ENCODE measurements around the gene CALML4.

CALML4 gene

DNA sequence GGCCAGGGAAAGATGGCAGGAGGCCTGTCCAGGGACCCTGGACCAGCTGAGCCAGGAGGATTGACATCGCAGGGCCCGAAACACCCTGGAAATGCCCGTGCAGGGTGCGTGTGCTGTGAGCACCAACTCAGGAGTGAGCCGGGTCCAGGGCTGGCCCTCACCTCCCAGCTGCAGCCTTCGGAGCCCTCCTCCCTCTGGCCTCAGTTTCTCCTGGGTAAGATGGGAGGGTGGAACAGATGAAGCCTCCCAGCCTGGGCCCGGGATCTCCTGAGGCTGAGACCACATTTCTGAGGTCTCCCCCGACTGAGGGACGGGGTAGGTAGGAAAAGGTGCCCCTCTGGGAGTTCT, 5.3 kb upstream of the CALML4 start:
- TF ChIP-seq, protein P1, sequence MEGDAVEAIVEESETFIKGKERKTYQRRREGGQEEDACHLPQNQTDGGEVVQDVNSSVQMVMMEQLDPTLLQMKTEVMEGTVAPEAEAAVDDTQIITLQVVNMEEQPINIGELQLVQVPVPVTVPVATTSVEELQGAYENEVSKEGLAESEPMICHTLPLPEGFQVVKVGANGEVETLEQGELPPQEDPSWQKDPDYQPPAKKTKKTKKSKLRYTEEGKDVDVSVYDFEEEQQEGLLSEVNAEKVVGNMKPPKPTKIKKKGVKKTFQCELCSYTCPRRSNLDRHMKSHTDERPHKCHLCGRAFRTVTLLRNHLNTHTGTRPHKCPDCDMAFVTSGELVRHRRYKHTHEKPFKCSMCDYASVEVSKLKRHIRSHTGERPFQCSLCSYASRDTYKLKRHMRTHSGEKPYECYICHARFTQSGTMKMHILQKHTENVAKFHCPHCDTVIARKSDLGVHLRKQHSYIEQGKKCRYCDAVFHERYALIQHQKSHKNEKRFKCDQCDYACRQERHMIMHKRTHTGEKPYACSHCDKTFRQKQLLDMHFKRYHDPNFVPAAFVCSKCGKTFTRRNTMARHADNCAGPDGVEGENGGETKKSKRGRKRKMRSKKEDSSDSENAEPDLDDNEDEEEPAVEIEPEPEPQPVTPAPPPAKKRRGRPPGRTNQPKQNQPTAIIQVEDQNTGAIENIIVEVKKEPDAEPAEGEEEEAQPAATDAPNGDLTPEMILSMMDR (IDR thresholded peaks at IDR 0.05; ENCODE audit: insufficient read depth, low read depth, low read length, missing control alignments), result no peak
- DNase-seq (ENCODE audit: low read depth), result no peak
- H3K4me3 ChIP-seq (ENCODE audit: low read depth, low read length), result no peak overlapping the region

DNA sequence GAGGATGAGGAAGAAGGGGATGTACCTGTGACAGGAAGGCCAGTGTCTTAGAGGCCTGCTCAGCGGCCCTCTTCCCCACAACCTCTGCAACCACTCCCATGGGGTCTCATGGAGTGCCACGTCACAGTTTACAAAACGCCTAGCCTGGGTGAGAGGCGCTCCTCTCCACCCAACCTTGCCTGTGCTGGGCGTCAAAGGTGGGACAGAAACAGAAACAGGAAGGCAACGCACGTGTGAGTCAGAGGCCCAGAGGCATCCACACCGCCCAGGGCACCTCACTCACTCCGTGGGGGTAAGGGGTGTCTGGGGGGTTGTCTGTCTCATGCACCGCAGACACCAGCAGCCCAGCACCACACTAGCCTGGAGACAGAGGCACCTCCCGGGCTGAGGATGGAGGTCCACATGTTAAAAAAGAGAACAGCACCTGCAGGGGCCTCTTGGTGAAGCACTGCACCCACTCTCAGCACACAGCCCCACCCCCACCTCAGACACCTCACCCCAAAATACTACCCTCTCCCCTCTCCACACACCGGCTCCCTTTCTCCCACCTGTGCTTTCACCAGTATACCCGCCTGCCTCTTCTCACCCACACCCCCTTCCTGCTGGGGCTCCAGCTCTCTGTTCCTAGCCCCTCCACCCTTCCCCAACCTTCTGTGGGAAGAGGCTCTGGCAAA, 4.7 kb upstream of the CALML4 start:
- H3K4me3 ChIP-seq (ENCODE audit: low read depth, low read length), result no peak overlapping the region
- DNase-seq (ENCODE audit: low read depth), result peak; percentile 61
- TF ChIP-seq, protein P1 (IDR thresholded peaks at IDR 0.05; ENCODE audit: insufficient read depth, low read depth, low read length, missing control alignments), result no peak

DNA sequence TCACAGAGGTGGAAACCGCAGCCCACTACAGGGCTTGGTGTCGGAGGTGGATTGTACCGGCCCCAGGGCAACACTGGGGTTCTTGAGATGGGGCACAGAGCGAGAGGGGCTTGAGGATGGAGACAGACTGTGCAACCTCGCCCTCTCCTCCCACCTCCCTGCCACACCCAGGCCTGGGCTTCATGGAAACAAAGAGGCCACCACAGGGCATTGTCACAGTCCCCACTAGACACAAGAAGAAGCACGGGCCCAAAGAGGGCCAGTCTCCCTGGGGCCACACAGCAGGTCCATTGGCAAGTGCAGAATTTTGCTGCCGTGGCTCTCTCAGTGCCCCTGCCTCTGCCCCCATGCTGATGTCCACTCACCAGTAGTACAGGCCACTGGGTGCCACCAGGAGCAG, 4.1 kb upstream of the CALML4 start:
- no peak overlapping the region for H3K4me3 ChIP-seq (ENCODE audit: low read depth, low read length)
- TF ChIP-seq, protein P1 (IDR thresholded peaks at IDR 0.05; ENCODE audit: insufficient read depth, low read depth, low read length, missing control alignments), result no peak

DNA sequence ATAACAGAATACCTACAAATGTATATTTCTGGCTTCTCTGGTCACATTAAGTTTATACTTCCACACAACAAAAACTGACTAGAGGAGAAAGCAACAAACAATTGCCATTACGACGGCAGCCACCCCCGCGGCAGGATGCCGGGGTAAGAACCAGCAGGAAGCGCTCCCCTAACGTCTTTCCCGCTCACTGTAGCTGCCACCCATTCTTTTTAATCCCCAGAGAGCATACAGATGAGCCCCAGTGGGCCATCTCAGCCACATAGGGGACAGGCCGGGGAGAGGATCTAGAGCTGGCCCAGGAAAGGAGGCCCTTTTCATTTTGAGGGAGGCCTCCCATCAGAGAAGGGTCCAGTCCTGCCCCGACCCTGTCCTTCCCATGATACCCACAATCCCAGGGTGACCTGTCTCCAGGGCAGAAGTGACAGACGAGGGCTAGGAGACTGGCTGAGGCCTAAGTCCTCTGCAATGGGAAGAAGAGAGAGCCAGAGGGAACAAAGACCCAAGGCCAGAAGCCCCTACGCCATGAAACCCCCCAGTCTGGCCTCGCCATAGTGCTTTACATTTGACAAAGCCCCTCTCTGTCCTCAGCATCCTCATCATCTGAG, 3.6 kb upstream of the CALML4 start:
- no peak for DNase-seq (ENCODE audit: low read depth)
- no peak overlapping the region for H3K4me3 ChIP-seq (ENCODE audit: low read depth, low read length)
- TF ChIP-seq, protein P1 (IDR thresholded peaks at IDR 0.05; ENCODE audit: insufficient read depth, low read depth, low read length, missing control alignments), result no peak

More for the DNA sequence above, 4.1 kb upstream of the CALML4 start:
- DNase-seq (ENCODE audit: low read depth), result no peak

DNA sequence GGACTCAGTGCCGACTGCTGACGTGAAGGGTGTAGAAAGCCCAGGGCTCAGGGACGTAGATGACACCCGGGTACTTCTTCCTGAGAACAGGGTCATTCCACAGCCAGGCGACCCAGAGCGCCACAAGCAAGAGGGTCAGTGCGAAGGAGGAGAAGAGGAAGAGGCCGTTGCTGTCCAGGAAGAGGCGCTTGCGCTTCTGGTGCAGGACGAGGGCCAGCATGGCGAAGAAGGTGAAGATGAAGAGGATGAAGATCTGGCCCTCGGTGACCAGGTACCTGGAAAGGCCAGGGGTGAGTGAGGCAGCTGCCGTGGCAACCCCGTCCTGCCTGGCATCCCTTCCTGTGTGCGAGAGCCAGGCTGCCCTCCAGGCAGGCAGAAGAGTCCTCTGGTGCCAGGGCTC, 3.0 kb upstream of the CALML4 start:
- DNase-seq (ENCODE audit: low read depth), result no peak
- H3K4me3 ChIP-seq (ENCODE audit: low read depth, low read length), result no peak overlapping the region
- TF ChIP-seq, protein P1 (IDR thresholded peaks at IDR 0.05; ENCODE audit: insufficient read depth, low read depth, low read length, missing control alignments), result no peak

DNA sequence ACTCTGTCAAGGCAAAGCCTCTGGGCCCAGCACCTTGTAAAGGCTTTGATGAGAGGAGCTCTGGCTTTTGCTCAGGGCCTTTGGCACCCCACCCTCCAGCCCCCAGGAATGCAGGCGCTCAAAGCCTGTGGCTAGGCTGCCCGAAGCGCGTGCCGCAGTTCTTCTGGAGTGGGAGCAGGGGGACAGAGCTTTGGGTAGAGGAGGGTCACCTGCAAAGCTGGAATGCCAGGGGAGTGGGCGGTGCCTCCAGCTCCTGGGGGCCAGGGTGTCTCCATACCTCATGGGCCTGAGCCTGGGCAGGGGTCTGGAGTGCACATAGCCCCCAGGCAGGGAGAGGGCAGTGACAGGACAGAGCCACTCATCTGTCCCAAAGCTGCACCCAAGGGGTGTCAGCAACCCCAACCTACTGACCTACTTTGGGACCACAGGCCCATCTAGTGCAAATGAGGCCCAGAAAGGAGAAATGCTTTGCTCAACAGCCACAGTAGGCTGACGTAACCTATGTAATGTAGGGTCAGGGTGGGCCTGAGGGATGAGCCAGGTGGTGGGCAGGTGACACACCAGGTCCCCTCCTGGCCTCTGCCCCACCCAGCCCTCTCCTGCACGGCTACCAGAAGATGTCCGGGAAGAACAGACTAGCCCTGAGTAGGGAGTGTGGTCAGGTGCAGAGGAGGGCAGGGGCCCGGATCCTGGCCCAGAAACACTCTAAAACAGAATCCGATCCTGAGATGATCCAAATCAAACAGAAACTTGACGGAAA, 2.2 kb upstream of the CALML4 start:
- no peak for DNase-seq (ENCODE audit: low read depth)
- no peak overlapping the region for H3K4me3 ChIP-seq (ENCODE audit: low read depth, low read length)
- TF ChIP-seq, protein P1 (IDR thresholded peaks at IDR 0.05; ENCODE audit: insufficient read depth, low read depth, low read length, missing control alignments), result no peak
